Mucosa of stomach (tissue), 1 donor: ENCODE data around the gene NAT9.

Experiments used
- H3K27me3 ChIP-seq: one replicate; pipeline ENCODE4 v1.7.0; 2013; ENCODE audit warnings: mild to moderate bottlenecking, low read length; ENCODE audit not compliant: control insufficient read depth, insufficient read depth
- H3K36me3 ChIP-seq: one replicate; pipeline ENCODE4 v1.7.0; 2013; ENCODE audit warnings: low read length; ENCODE audit not compliant: control insufficient read depth, insufficient read depth
- H3K4me1 ChIP-seq: one replicate; pipeline ENCODE4 v1.7.0; 2013; ENCODE audit warnings: mild to moderate bottlenecking, low read length; ENCODE audit not compliant: control insufficient read depth, insufficient read depth
- H3K4me3 ChIP-seq: one replicate; pipeline ENCODE4 v1.7.0; 2013; ENCODE audit warnings: low read length
- H3K9ac ChIP-seq: one replicate; pipeline ENCODE4 v1.7.0; 2013; ENCODE audit warnings: mild to moderate bottlenecking, low read length, moderate library complexity
- H3K9me3 ChIP-seq: one replicate; pipeline ENCODE4 v1.7.0; 2013; ENCODE audit warnings: mild to moderate bottlenecking, low read length, moderate library complexity; ENCODE audit not compliant: control insufficient read depth
- donor health status: Pancreatic carcinoma.

NAT9 gene

DNA sequence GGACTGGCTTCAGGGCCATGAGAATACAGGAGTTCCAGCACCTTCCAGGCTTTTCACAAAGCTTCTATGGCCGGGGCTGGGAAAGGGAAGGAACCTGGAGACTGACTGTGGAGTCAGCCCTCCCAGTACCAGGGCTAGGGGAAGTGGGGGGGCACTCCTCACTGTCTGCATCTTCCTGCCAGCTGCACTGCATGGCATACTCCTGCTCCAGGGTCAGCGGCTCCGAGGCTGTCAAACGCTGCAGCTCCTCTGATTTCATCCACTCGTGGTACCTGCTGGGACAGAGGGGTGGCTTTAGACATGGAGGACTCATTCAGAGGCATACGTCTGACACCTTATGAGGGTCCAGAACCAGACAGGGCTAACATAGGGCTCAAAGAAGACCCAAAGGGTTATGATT lies 2.7 kb downstream of the NAT9 start:
- Histone ChIP-seq H3K27me3 (no peaks in the 10 kb centered on the region), H3K4me1 (peaks cover 34% of the 10 kb centered on the region), H3K9ac (no peak overlapping the region), H3K4me3 (no peak overlapping the region), H3K9me3 (no peaks in the 10 kb centered on the region), H3K36me3 (peaks cover 20% of the 10 kb centered on the region)

DNA sequence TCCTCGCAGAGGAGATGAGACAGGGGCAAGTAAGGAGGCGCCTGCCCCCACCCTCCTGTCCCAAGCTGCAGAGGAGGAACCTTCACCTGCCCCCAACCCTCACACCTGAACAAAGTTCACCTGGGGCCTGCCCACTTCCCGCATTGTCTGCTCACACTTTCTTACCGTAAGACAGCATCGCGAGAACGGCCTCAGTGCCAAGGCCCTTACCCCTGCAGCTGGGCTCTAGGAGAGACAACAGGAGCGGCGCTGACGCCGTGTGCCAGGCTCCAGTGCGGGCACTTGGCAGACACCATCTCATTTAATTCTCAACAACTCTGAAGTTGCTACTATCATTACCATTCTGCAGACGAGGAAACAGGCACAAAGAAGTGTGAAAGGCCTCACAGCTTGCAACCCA lies 4.1 kb downstream of the NAT9 start:
- Histone ChIP-seq H3K27me3 (no peaks in the 10 kb centered on the region), H3K4me3 (no peak overlapping the region), H3K9ac (no peak overlapping the region), H3K4me1 (peaks cover 32% of the 10 kb centered on the region), H3K9me3 (no peaks in the 10 kb centered on the region), H3K36me3 (peaks cover 27% of the 10 kb centered on the region)

DNA sequence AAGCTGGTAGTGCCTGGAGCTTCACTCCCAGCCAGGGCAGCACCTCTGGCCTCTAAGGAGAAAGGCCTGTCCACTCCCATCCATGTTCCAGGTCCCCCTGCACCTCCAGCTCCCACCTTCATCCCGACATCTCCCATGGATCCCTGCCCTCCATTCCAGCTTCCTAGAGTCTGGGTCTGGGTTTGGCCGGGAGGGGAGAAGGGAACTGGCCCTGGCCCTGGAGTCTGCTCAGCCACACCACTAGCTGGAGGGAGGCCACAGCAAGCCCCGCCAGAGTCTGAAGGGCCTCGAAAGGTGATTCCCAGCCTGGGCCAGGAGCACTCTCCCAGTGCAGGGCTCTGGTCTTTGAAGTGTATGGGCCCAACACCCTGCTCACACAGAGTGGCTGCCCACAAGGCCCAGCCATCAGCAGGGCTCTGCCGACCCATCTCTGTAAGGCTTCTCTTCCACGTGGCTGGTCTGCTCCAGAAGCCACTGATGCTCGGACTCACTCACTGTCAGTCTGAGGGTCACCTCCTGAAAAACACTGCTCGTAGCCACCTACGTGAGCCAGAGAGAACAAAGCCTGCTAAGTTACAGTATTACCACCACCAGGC lies 4.7 kb downstream of the NAT9 start:
- H3K4me1 ChIP-seq = peaks cover 27% of the 10 kb centered on the region
- no peak overlapping the region for H3K9ac ChIP-seq
- no peaks in the 10 kb centered on the region for H3K9me3 ChIP-seq
- no peaks in the 10 kb centered on the region for H3K27me3 ChIP-seq
- peaks cover 27% of the 10 kb centered on the region for H3K36me3 ChIP-seq
- H3K4me3 ChIP-seq = no peak overlapping the region

DNA sequence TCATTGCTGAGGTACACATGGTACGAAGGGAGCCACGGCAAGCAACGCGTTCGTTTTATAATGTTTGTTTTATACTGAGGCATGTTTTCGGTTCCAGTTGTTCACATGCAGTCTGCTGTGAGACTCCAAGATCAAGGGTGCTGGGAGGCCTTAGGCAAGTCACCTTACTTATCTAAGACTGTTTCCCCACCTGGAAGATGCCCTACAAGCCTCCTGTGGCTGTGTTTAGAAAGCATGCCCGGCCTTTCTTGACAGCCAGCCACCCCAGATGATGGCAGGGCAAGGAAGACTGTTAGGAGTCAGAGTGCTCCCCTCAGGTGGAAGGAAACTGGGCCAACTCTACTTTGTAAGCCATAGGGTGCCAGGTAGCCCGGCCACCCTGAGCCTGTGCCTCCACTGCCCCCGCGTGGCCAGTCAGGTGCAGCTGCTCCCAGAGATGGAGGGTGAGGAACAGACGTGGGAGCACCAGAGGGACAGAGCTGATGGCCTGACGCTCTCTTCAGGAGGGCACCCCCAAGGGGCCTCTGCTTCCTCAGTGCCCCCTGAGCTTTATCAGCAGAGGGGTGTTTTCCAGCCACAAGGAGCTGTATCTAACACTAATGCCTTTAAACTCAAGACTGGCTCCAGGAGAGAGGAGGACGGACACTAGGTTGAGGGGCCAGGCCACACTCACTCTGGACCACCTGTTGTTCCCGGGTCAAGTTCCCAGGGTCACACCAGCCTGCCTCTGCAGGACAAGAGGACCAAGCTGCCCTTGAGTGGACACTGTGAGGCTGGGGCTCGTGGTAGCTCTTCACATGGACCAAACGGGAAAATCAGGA lies 5.4 kb downstream of the NAT9 start:
- Histone ChIP-seq H3K9ac (no peak overlapping the region), H3K9me3 (no peaks in the 10 kb centered on the region), H3K4me1 (peaks cover 27% of the 10 kb centered on the region), H3K27me3 (no peaks in the 10 kb centered on the region), H3K36me3 (peaks cover 27% of the 10 kb centered on the region), H3K4me3 (no peak overlapping the region)

DNA sequence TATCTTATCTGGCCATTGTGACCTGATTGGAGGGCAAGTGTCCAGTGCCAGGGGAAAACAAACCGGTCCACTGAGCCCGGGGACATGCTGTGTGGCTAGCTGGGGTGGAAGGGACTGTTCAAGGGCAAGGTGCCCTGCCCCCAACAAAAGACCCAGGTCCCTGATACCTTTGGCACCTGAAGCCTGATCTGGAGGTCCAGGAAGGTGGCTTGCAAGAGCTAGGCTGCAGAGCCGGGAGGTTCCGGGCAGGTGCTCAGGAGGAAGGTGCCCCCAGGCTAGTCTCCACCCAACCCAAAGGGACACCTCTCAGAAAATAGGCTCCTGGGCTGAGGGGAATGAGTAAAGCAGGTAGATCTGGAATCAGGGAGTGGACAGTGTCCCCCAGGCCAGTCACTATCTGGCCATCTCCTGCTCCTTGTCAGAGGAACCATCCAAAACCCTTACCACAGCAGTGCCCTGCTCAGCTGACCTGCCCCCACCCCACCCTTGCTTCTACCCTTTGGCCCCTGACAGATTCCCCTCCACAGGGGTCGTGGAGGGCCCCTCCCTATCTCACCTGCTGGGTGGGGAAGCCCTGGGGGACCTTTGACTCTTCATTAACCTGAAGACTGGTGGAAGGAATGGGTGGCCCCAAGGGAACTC lies 6.2 kb downstream of the NAT9 start:
- Histone ChIP-seq H3K27me3 (no peaks in the 10 kb centered on the region), H3K4me3 (no peak overlapping the region), H3K36me3 (peaks cover 27% of the 10 kb centered on the region), H3K4me1 (peaks cover 21% of the 10 kb centered on the region), H3K9me3 (no peaks in the 10 kb centered on the region), H3K9ac (no peak overlapping the region)

DNA sequence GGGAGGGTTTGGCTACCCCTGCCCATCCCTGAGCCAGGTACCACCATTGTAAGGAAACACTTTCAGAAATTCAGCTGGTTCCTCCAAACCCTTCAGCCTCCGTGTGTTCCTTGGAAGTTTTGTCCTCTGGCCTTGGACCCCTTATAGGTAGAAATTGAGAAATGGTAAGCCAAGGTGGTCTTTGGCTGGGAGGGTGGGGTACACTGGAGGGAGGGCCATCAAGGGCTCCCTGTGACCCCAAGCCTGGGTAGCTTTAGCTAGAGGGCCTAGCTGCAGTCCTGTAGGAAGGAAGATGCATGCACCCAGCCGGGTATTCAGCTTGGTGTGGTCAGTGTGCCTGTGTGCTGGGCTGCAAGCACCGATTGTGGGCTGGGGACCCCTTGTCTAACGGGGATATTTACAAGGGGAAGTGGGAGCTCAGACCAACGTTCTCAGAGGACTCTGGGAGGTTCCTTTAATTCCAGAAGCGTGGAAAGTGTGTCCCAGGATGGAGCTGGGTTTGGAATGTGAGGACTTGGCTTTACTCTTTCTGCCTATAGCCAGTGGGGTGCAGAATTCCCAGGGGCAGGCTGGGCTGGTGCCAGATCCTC lies 6.8 kb downstream of the NAT9 start:
- Histone ChIP-seq H3K9me3 (no peaks in the 10 kb centered on the region), H3K9ac (no peak overlapping the region), H3K36me3 (peaks cover 27% of the 10 kb centered on the region), H3K27me3 (no peaks in the 10 kb centered on the region), H3K4me1 (peaks cover 22% of the 10 kb centered on the region), H3K4me3 (no peak overlapping the region)

DNA sequence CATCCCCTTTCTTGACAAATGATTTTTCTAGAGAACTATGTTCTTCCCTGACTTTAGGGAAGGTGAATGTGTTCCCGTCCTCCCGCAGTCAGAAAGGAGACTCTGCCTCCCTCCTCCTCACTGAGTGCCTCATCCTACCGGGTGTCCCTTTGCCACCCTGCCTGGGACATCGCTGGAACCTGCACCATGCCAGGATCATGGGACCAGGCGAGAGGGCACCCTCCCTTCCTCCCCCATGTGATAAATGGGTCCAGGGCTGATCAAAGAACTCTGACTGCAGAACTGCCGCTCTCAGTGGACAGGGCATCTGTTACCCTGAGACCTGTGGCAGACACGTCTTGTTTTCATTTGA lies 7.4 kb downstream of the NAT9 start:
- Histone ChIP-seq H3K4me3 (no peak overlapping the region), H3K4me1 (peaks cover 28% of the 10 kb centered on the region), H3K9me3 (no peaks in the 10 kb centered on the region), H3K36me3 (peaks cover 27% of the 10 kb centered on the region), H3K27me3 (no peaks in the 10 kb centered on the region), H3K9ac (peak overlapping the region; percentile 15)

DNA sequence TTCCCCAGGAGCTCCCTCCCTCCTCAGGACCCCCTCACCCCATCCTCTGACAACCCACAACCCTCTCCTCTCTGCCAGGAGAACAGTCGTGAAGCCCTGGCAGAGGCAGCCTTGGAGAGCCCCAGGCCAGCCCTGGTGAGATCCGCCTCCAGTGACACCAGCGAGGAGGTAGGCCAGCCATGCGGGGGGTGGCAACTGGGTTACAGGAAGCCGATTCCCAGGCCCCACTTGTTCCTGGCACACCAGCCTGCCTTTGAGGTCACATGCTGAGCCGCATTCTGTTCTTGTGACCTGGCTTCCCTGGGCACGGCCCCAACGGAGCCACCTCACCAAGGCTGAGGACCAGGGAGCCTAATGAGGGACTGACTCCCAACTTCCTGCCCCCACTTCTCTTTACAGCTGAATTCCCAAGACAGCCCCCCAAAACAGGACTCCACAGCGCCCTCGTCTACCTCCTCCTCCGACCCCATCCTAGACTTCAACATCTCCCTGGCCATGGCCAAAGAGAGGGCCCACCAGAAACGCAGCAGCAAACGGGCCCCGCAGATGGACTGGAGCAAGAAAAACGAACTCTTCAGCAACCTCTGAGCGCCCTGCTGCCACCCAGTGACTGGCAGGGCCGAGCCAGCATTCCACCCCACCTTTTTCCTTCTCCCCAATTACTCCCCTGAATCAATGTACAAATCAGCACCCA lies 7.9 kb downstream of the NAT9 start:
- no peaks in the 10 kb centered on the region for H3K9me3 ChIP-seq
- H3K27me3 ChIP-seq = no peaks in the 10 kb centered on the region
- peaks cover 34% of the 10 kb centered on the region for H3K4me1 ChIP-seq
- H3K9ac ChIP-seq = peak overlapping the region; percentile 15
- peaks cover 27% of the 10 kb centered on the region for H3K36me3 ChIP-seq
- no peak overlapping the region for H3K4me3 ChIP-seq

DNA sequence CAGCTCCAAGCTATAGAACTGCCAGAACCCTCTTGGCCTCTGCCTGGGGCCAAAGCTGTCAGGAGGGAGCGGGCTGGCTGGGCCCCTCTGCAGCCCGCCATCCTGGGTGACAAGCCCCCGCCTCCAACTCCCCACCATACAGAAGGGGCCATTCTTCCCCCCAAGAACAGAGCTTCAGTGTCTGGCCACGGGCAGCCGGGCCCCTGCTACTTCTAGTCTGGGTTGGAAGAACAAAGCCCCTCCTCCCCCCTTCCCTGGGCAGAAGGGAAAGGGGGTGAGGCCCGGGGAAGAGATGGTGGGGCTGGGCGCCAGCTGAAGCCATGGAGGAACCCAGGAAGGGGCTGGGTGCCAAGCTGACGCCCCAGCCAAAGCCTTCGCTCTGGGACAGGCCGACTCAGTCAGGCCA lies 9.0 kb downstream of the NAT9 start:
- H3K4me1 ChIP-seq = peaks cover 45% of the 10 kb centered on the region
- no peak overlapping the region for H3K4me3 ChIP-seq
- peaks cover 22% of the 10 kb centered on the region for H3K36me3 ChIP-seq
- no peaks in the 10 kb centered on the region for H3K9me3 ChIP-seq
- H3K27me3 ChIP-seq = no peaks in the 10 kb centered on the region
- no peak overlapping the region for H3K9ac ChIP-seq

DNA sequence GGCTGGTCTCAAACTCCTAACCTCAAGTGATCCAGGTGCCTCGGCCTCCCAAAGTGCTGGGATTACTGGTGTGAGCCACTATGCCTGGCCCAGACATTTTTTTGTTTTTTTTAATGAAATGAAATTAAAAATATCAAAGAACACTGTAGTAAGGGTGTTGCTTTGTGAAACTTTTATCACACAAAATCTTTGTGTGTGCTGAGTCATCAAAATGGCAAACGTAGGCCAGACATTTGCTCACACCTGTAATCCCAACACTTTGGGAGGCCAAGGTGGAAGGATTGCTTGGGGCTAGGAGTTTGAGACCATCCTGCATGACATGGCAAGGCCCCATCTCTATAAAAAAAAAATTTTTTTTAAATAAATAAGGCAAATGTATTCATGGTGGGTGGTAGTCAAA lies 9.7 kb downstream of the NAT9 start:
- H3K9ac ChIP-seq = no peak overlapping the region
- H3K36me3 ChIP-seq = peaks cover 24% of the 10 kb centered on the region
- H3K9me3 ChIP-seq = no peaks in the 10 kb centered on the region
- H3K4me3 ChIP-seq = no peak overlapping the region
- H3K27me3 ChIP-seq = no peaks in the 10 kb centered on the region
- H3K4me1 ChIP-seq = peaks cover 49% of the 10 kb centered on the region

DNA sequence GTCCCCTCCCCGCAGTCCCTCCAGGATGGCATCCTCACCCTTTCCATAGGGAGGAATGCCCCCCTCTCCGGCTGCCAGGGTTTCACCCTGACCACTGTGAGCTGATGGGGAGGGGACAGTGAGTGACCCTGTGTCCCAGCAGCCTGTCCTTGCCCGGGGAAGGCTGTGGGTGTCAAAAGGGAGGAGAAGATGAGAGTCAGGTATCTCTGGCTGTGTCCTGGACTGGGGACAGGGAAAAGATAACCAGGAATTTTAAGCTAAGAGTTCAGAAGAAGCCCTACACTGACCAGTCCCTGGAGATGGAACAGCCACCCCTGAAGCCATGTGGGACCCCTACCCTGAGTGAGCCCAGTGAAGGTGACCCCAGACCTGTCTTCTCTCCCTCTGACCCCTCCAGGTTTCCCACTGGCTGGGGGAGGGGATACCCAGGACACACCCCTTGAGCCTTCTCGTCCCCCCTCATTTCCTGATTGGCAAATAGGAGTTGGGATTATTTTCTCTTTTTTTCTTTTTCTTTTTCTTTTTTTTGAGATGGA lies 11.3 kb downstream of the NAT9 start:
- no peaks in the 10 kb centered on the region for H3K27me3 ChIP-seq
- H3K9ac ChIP-seq = no peak overlapping the region
- peaks cover 26% of the 10 kb centered on the region for H3K36me3 ChIP-seq
- peaks cover 59% of the 10 kb centered on the region for H3K4me1 ChIP-seq
- no peak overlapping the region for H3K4me3 ChIP-seq
- H3K9me3 ChIP-seq = no peaks in the 10 kb centered on the region
